Measurements from ENCODE around the gene OR2L8. TPM values are rescaled to one million over a fixed set of nuclear protein-coding genes. Genes with fewer than 3 reads are reported as not detected.

Gene OR2L8, protein sequence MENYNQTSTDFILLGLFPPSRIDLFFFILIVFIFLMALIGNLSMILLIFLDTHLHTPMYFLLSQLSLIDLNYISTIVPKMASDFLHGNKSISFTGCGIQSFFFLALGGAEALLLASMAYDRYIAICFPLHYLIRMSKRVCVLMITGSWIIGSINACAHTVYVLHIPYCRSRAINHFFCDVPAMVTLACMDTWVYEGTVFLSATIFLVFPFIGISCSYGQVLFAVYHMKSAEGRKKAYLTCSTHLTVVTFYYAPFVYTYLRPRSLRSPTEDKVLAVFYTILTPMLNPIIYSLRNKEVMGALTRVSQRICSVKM
- 0.61 TPM for total RNA-seq (ENCODE audit: unreplicated experiment)
- long read RNA-seq = 0 reads

DNA sequence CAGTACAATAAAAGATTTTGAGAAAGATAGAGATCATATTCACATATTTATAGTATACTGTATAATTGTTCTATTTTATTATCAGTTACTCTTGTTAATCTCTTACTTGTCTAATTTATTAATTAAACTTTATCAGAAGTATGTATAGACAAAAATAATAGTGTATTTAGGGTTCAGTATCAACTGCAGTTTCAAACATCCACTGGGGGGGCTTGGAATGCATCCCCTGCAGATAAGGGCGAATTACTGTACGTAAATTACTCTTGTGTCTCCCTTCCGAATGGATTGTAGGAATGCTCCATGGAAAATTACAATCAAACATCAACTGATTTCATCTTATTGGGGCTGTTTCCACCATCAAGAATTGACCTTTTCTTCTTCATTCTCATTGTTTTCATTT, at the start of gene OR2L8:
OR2L8 (plus strand) TSS at position 301 of the 400 bp plus-strand sequence; CDS start at position 301, 0 bp downstream.
- H3K9me3 Mint-ChIP-seq (ENCODE audit: unreplicated experiment) = peaks cover 9% of the 10 kb centered on the region
- TF ChIP-seq, protein P1, sequence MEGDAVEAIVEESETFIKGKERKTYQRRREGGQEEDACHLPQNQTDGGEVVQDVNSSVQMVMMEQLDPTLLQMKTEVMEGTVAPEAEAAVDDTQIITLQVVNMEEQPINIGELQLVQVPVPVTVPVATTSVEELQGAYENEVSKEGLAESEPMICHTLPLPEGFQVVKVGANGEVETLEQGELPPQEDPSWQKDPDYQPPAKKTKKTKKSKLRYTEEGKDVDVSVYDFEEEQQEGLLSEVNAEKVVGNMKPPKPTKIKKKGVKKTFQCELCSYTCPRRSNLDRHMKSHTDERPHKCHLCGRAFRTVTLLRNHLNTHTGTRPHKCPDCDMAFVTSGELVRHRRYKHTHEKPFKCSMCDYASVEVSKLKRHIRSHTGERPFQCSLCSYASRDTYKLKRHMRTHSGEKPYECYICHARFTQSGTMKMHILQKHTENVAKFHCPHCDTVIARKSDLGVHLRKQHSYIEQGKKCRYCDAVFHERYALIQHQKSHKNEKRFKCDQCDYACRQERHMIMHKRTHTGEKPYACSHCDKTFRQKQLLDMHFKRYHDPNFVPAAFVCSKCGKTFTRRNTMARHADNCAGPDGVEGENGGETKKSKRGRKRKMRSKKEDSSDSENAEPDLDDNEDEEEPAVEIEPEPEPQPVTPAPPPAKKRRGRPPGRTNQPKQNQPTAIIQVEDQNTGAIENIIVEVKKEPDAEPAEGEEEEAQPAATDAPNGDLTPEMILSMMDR (IDR thresholded peaks at IDR 0.05; ENCODE audit: partially characterized antibody, unreplicated experiment) = no peak
- H3K27ac Mint-ChIP-seq (ENCODE audit: unreplicated experiment) = no peak within 1 kb of the TSS
- no peak within 1 kb of the TSS for H3K4me3 Mint-ChIP-seq (ENCODE audit: unreplicated experiment)
- no peak for DNase-seq
- H3K4me1 Mint-ChIP-seq (ENCODE audit: low read depth, unreplicated experiment) = no peaks in the 10 kb centered on the region
- H3K27me3 Mint-ChIP-seq (ENCODE audit: unreplicated experiment) = no peaks in the 10 kb centered on the region
- no peaks in the 10 kb centered on the region for H3K36me3 Mint-ChIP-seq (ENCODE audit: unreplicated experiment)

DNA sequence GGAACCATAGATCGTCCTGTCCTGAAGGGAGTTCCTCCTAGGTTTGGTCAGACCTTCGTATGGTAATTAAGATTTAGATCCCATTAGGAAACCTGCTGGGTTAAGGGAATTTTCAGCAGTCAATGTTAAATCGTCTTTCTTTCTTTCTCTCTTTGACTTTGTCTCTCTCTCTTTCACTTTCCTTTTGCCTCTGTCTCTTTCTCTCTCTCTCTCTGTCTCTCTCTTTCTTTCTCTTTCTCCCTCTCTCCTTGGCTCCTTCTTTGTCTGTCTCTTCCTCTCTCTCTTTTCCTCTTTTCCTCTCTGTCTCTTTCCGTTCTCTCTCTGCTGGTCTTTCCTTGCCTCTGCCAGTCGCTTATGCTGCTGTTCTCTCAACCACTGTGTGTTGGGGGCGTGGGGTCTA, 44.5 kb upstream of the OR2L8 start:
- Mint-ChIP-seq H3K36me3 (ENCODE audit: unreplicated experiment) (no peaks in the 10 kb centered on the region), H3K27me3 (ENCODE audit: unreplicated experiment) (no peaks in the 10 kb centered on the region), H3K27ac (ENCODE audit: unreplicated experiment) (no peak overlapping the region), H3K4me3 (ENCODE audit: unreplicated experiment) (no peak overlapping the region), H3K9me3 (ENCODE audit: unreplicated experiment) (peaks cover 4% of the 10 kb centered on the region), H3K4me1 (ENCODE audit: low read depth, unreplicated experiment) (no peaks in the 10 kb centered on the region)
- DNase-seq = no peak
- TF ChIP-seq, protein P1 (IDR thresholded peaks at IDR 0.05; ENCODE audit: partially characterized antibody, unreplicated experiment) = no peak

DNA sequence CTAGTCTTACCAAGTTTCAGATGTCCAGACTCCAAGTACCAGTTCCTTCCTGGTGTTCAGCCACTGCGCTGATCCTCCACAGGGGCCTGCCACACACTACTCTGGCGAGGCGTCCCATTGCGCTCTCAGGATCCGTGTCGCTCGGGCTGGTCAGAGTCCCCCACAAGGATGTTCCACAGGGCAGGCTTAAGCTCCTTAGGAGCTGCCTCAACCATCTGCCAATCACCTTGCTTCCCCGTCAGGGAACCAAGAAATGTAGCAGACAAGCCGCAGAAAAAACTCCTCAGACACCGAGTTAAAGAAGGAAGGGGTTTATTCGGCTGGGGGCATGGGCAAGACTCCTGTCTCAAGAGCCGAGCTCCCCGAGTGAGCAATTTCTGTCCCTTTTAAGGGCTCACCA, 43.5 kb upstream of the OR2L8 start:
- Mint-ChIP-seq H3K27ac (ENCODE audit: unreplicated experiment) (no peak overlapping the region), H3K4me3 (ENCODE audit: unreplicated experiment) (no peak overlapping the region), H3K27me3 (ENCODE audit: unreplicated experiment) (no peaks in the 10 kb centered on the region), H3K4me1 (ENCODE audit: low read depth, unreplicated experiment) (no peaks in the 10 kb centered on the region), H3K36me3 (ENCODE audit: unreplicated experiment) (no peaks in the 10 kb centered on the region), H3K9me3 (ENCODE audit: unreplicated experiment) (peaks cover 4% of the 10 kb centered on the region)
- DNase-seq = no peak
- TF ChIP-seq, protein P1 (IDR thresholded peaks at IDR 0.05; ENCODE audit: partially characterized antibody, unreplicated experiment) = no peak

DNA sequence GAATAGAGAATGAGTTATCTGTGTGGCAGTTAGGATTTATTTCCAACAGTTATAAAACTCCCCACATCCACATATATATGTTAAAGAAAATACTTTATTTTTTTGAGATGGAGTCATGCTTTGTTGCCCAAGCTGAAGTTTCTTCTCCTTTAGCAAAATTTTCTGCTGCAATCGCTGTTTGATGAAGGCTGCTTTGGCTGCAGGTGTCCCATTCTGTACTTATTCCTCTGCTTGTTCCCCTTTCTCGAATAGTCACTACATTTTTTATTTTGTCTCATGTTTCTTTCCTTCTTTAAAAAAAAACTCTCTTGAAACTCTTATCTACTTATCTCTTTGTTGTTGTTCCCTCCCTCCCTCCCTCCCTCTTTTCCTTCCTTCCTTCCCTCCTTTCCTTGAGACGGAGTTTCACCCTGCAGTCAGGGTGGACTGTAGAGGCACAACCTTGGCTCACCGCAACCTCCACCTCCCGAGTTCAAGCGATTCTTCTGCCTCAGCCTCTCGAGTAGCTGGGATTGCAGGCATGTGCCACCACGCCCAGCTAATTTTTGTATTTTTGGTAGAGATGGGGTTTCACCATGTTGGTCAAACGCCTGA, 42.7 kb upstream of the OR2L8 start:
- Mint-ChIP-seq H3K27ac (ENCODE audit: unreplicated experiment) (no peak overlapping the region), H3K36me3 (ENCODE audit: unreplicated experiment) (no peaks in the 10 kb centered on the region), H3K9me3 (ENCODE audit: unreplicated experiment) (peaks cover 4% of the 10 kb centered on the region), H3K4me3 (ENCODE audit: unreplicated experiment) (no peak overlapping the region), H3K4me1 (ENCODE audit: low read depth, unreplicated experiment) (no peaks in the 10 kb centered on the region), H3K27me3 (ENCODE audit: unreplicated experiment) (no peaks in the 10 kb centered on the region)
- TF ChIP-seq, protein P1 (IDR thresholded peaks at IDR 0.05; ENCODE audit: partially characterized antibody, unreplicated experiment) = no peak
- DNase-seq = no peak

DNA sequence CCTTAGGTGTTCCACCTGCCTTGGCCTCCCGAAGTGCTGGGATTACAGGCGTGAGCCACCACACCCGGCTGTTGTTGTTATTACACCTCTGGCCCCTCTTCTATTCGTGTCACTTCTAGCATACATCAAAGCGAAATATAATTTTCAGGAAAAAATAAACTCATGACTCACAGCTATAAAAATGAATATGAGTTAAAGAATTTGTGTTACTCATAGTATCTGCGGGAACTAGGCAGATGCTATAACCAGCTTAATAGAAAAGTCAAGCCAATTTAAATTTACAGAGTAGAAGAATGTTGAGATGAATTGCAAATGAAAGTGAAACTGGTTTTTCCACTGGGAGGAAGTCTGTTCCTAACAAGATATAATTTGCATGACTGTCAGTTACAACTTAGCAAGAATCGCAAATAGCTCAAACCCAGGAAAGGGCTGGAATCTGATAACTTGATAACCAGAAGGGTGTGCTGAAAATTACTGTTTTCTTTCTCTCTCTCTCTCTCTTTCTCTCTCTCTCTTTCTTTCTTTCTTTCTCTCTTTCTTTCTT, 42.1 kb upstream of the OR2L8 start:
- H3K4me3 Mint-ChIP-seq (ENCODE audit: unreplicated experiment) = no peak overlapping the region
- H3K9me3 Mint-ChIP-seq (ENCODE audit: unreplicated experiment) = peaks cover 4% of the 10 kb centered on the region
- H3K4me1 Mint-ChIP-seq (ENCODE audit: low read depth, unreplicated experiment) = no peaks in the 10 kb centered on the region
- no peaks in the 10 kb centered on the region for H3K27me3 Mint-ChIP-seq (ENCODE audit: unreplicated experiment)
- no peak for DNase-seq
- TF ChIP-seq, protein P1 (IDR thresholded peaks at IDR 0.05; ENCODE audit: partially characterized antibody, unreplicated experiment) = no peak
- no peak overlapping the region for H3K27ac Mint-ChIP-seq (ENCODE audit: unreplicated experiment)
- H3K36me3 Mint-ChIP-seq (ENCODE audit: unreplicated experiment) = no peaks in the 10 kb centered on the region

Data from glutamatergic neuron (in vitro differentiated cells).